ENCODE results near the gene STX1B. TPM values are rescaled to one million over a fixed set of nuclear protein-coding genes. Genes with fewer than 3 reads are reported as not detected.

The STX1B gene
- total RNA-seq, 1 donor from 2014 or later: 4.9 TPM

GRCh38 chr16:31002862-31003341, 7.5 kb downstream of the STX1B start:
- TF ChIP-seq CTCF (IDR thresholded peaks at IDR 0.05; ENCODE audit: unreplicated experiment): no peak
- Mint-ChIP-seq H3K4me3 (no peak overlapping the region), H3K9me3 (no peaks in the 10 kb centered on the region), H3K27me3 (ENCODE audit: low read depth) (peaks cover 28% of the 10 kb centered on the region), H3K36me3 (no peaks in the 10 kb centered on the region), H3K4me1 (peaks cover 9% of the 10 kb centered on the region), H3K27ac (no peak overlapping the region)
- DNase-seq (ENCODE audit: low spot score in 2 of 2, unreplicated experiment in 2 of 2): no peak

- peaks cover 13% of the 10 kb centered on the region for H3K4me1 Mint-ChIP-seq
Observed at GRCh38 chr16:31002250-31002700, 8.2 kb downstream of the STX1B start.

GRCh38 chr16:31001507-31002249, 8.8 kb downstream of the STX1B start:
- H3K27ac Mint-ChIP-seq: no peak overlapping the region
- no peak for TF ChIP-seq CTCF (IDR thresholded peaks at IDR 0.05; ENCODE audit: unreplicated experiment)
- peaks cover 16% of the 10 kb centered on the region for H3K4me1 Mint-ChIP-seq
- H3K9me3 Mint-ChIP-seq: no peaks in the 10 kb centered on the region
- H3K27me3 Mint-ChIP-seq (ENCODE audit: low read depth): peaks cover 30% of the 10 kb centered on the region
- DNase-seq (ENCODE audit: low spot score in 2 of 2, unreplicated experiment in 2 of 2): no peak
- no peak overlapping the region for H3K4me3 Mint-ChIP-seq
- H3K36me3 Mint-ChIP-seq: no peaks in the 10 kb centered on the region

More at GRCh38 chr16:31002250-31002700, 8.2 kb downstream of the STX1B start:
- peaks cover 31% of the 10 kb centered on the region for H3K27me3 Mint-ChIP-seq (ENCODE audit: low read depth)
- H3K9me3 Mint-ChIP-seq: no peaks in the 10 kb centered on the region
- no peak for TF ChIP-seq CTCF (IDR thresholded peaks at IDR 0.05; ENCODE audit: unreplicated experiment)
- H3K4me3 Mint-ChIP-seq: no peak overlapping the region
- DNase-seq (ENCODE audit: low spot score in 2 of 2, unreplicated experiment in 2 of 2): no peak
- no peak overlapping the region for H3K27ac Mint-ChIP-seq
- H3K36me3 Mint-ChIP-seq: no peaks in the 10 kb centered on the region

- no peak overlapping the region for H3K27ac Mint-ChIP-seq
- no peaks in the 10 kb centered on the region for H3K36me3 Mint-ChIP-seq
- DNase-seq (ENCODE audit: low spot score in 2 of 2, unreplicated experiment in 2 of 2): no peak
- peaks cover 21% of the 10 kb centered on the region for H3K4me1 Mint-ChIP-seq
- H3K27me3 Mint-ChIP-seq (ENCODE audit: low read depth): peaks cover 30% of the 10 kb centered on the region
- H3K4me3 Mint-ChIP-seq: no peak overlapping the region
- H3K9me3 Mint-ChIP-seq: no peaks in the 10 kb centered on the region
- no peak for TF ChIP-seq CTCF (IDR thresholded peaks at IDR 0.05; ENCODE audit: unreplicated experiment)
Observed at GRCh38 chr16:31000671-31001382, 9.6 kb downstream of the STX1B start.

- Mint-ChIP-seq H3K27ac (no peak overlapping the region), H3K9me3 (no peaks in the 10 kb centered on the region), H3K4me3 (no peak overlapping the region), H3K27me3 (ENCODE audit: low read depth) (peaks cover 31% of the 10 kb centered on the region), H3K36me3 (no peaks in the 10 kb centered on the region), H3K4me1 (peaks cover 21% of the 10 kb centered on the region)
- no peak for DNase-seq (ENCODE audit: low spot score in 2 of 2, unreplicated experiment in 2 of 2)
- no peak for TF ChIP-seq CTCF (IDR thresholded peaks at IDR 0.05; ENCODE audit: unreplicated experiment)
Observed at GRCh38 chr16:30998852-30999761, 11.3 kb downstream of the STX1B start.

All from mesothelial cell of epicardium (in vitro differentiated cells).